ENCODE results near the gene SYN1. TPM values are rescaled to one million over a fixed set of nuclear protein-coding genes. Genes with fewer than 3 reads are reported as not detected.
"Not testable (repeated sequence)": the region's sequence is repeated elsewhere in the genome, so short reads cannot be mapped to it uniquely, and the experiment has no call there.

The SYN1 gene
- total RNA-seq, 1 donor from 2014 or later = 0.75 TPM

GRCh38 chrX:47611926-47612325 is 7.7 kb downstream of the SYN1 start:
- no peaks in the 10 kb centered on the region for H3K4me1 ChIP-seq
- no peak overlapping the region for H3K4me3 ChIP-seq
- H3K36me3 ChIP-seq = no peaks in the 10 kb centered on the region
- intact Hi-C loops (cut with DNase I) = no loop called here
- ATAC-seq = no peak
- no peak for TF ChIP-seq CTCF (IDR thresholded peaks at IDR 0.05)
- H3K27me3 ChIP-seq = no peaks in the 10 kb centered on the region
- H3K9me3 ChIP-seq = no peaks in the 10 kb centered on the region
- no peak overlapping the region for H3K27ac ChIP-seq
- DNase-seq = no peak

GRCh38 chrX:47611489-47611888 is 8.2 kb downstream of the SYN1 start:
- no peak for DNase-seq
- no peak for TF ChIP-seq CTCF (IDR thresholded peaks at IDR 0.05)
- Histone ChIP-seq H3K4me3 (no peak overlapping the region), H3K4me1 (no peaks in the 10 kb centered on the region), H3K27me3 (no peaks in the 10 kb centered on the region), H3K27ac (no peak overlapping the region), H3K36me3 (no peaks in the 10 kb centered on the region), H3K9me3 (no peaks in the 10 kb centered on the region)
- intact Hi-C loops (cut with DNase I) = no loop called here
- no peak for ATAC-seq

GRCh38 chrX:47610511-47610910 is 9.1 kb downstream of the SYN1 start:
- TF ChIP-seq CTCF (IDR thresholded peaks at IDR 0.05) = no peak
- intact Hi-C loops (cut with DNase I) = no loop called here
- Histone ChIP-seq H3K27me3 (no peaks in the 10 kb centered on the region), H3K27ac (no peak overlapping the region), H3K9me3 (no peaks in the 10 kb centered on the region), H3K36me3 (no peaks in the 10 kb centered on the region), H3K4me3 (no peak overlapping the region), H3K4me1 (no peaks in the 10 kb centered on the region)
- DNase-seq (no peak), ATAC-seq (peak; percentile 36)

- H3K27me3 ChIP-seq = no peaks in the 10 kb centered on the region
- H3K4me1 ChIP-seq = no peaks in the 10 kb centered on the region
- DNase-seq = no peak
- ATAC-seq = no peak
- no peak overlapping the region for H3K4me3 ChIP-seq
- H3K27ac ChIP-seq = no peak overlapping the region
- no peak for TF ChIP-seq CTCF (IDR thresholded peaks at IDR 0.05)
- H3K9me3 ChIP-seq = no peaks in the 10 kb centered on the region
- H3K36me3 ChIP-seq = no peaks in the 10 kb centered on the region
- intact Hi-C loops (cut with DNase I) = no loop called here
These were observed 11.4 kb downstream of the SYN1 start for GRCh38 chrX:47608130-47608810.

- Histone ChIP-seq H3K36me3 (no peaks in the 10 kb centered on the region), H3K27me3 (no peaks in the 10 kb centered on the region), H3K4me3 (no peak overlapping the region), H3K4me1 (no peaks in the 10 kb centered on the region), H3K27ac (no peak overlapping the region), H3K9me3 (no peaks in the 10 kb centered on the region)
- intact Hi-C loops (cut with DNase I) = no loop called here
- no peak for TF ChIP-seq CTCF (IDR thresholded peaks at IDR 0.05)
- ATAC-seq (no peak), DNase-seq (no peak)
These were observed 12.6 kb downstream of the SYN1 start for GRCh38 chrX:47607091-47607490.

- H3K36me3 ChIP-seq = no peaks in the 10 kb centered on the region
- ATAC-seq (peak; percentile 47), DNase-seq (no peak)
- TF ChIP-seq CTCF (IDR thresholded peaks at IDR 0.05) = no peak
- no peaks in the 10 kb centered on the region for H3K27me3 ChIP-seq
- H3K4me3 ChIP-seq = no peak overlapping the region
- H3K27ac ChIP-seq = no peak overlapping the region
- intact Hi-C loops (cut with DNase I) = no loop called here
- H3K9me3 ChIP-seq = no peaks in the 10 kb centered on the region
- H3K4me1 ChIP-seq = no peaks in the 10 kb centered on the region
These were observed 14.6 kb downstream of the SYN1 start for GRCh38 chrX:47605024-47605423.

- H3K4me3 ChIP-seq; intact Hi-C loops (cut with DNase I); H3K27me3 ChIP-seq; H3K9me3 ChIP-seq; ATAC-seq; H3K36me3 ChIP-seq; H3K27ac ChIP-seq; DNase-seq; H3K4me1 ChIP-seq: not testable (repeated sequence)
These were observed 16.5 kb downstream of the SYN1 start for GRCh38 chrX:47603125-47603524.
